CD8-positive, alpha-beta memory T cell (primary cell): ENCODE measurements around the gene NRAP. TPM values are rescaled to one million over a fixed set of nuclear protein-coding genes. Genes with fewer than 3 reads are reported as not detected.

Source experiments
- CTCF ChIA-PET: fragments of 350-600 bp; sonication (Branson Sonifier 250); formaldehyde crosslinking; loops from one replicate; lab custom pipeline; 2021; ENCODE audit warnings: antibody characterized with exemption; lab: Charles Lee
- POLR2A ChIA-PET: fragments of 350-600 bp; sonication (Branson Sonifier 250); formaldehyde crosslinking; loops from one replicate; lab custom pipeline; 2021; ENCODE audit warnings: antibody characterized with exemption; lab: Charles Lee
- DNase-seq, 5 donors: peaks; one replicate each; pipeline versions ENCODE4 v3.0.0 to v3.0.0-alpha.2; 2020 to 2022; ENCODE audit warnings: mixed read lengths in 1 of 5
- H3K27ac ChIP-seq: one replicate; pipeline ENCODE4 v1.7.0; 2013; ENCODE audit warnings: low read depth, mild to moderate bottlenecking, low read length, moderate library complexity
- H3K27me3 ChIP-seq: 2 replicates; pipeline ENCODE4 v1.7.0; 2013; ENCODE audit warnings: low read length, mild to moderate bottlenecking; ENCODE audit not compliant: insufficient read depth, poor library complexity, severe bottlenecking
- H3K36me3 ChIP-seq: 2 replicates; pipeline ENCODE4 v1.7.0; 2013; ENCODE audit warnings: mild to moderate bottlenecking, low read length, moderate library complexity; ENCODE audit not compliant: insufficient read depth
- H3K4me1 ChIP-seq: 2 replicates; pipeline ENCODE4 v1.7.0; 2013; ENCODE audit warnings: mild to moderate bottlenecking, low read length, moderate library complexity; ENCODE audit not compliant: insufficient read depth
- H3K4me3 ChIP-seq: 2 replicates; pipeline ENCODE4 v1.7.0; 2013; ENCODE audit warnings: mild to moderate bottlenecking, low read length
- H3K9me3 ChIP-seq: 2 replicates; pipeline ENCODE4 v1.7.0; 2013; ENCODE audit warnings: mild to moderate bottlenecking, low read length
- H3K27ac Mint-ChIP-seq, 8 donors: one replicate each; pipeline ENCODE4 v1.8.0; 2020 to 2021; ENCODE audit warnings: mixed read lengths in 8 of 8, mild to moderate bottlenecking in 6 of 8, inconsistent platforms in 3 of 8, moderate library complexity in 3 of 8
- H3K27me3 Mint-ChIP-seq, 2 donors: one replicate each; pipeline ENCODE4 v1.8.0; 2020 to 2021; ENCODE audit warnings: mixed read lengths in 2 of 2, mild to moderate bottlenecking in 1 of 2, moderate library complexity in 1 of 2
- H3K36me3 Mint-ChIP-seq, 3 donors: one replicate each; pipeline ENCODE4 v1.8.0; 2020 to 2021; ENCODE audit warnings: mixed read lengths in 3 of 3, inconsistent platforms in 1 of 3, mild to moderate bottlenecking in 1 of 3
- H3K4me1 Mint-ChIP-seq, 3 donors: one replicate each; pipeline ENCODE4 v1.8.0; 2020 to 2021; ENCODE audit warnings: mixed read lengths in 3 of 3, inconsistent platforms in 1 of 3, mild to moderate bottlenecking in 1 of 3
- H3K4me3 Mint-ChIP-seq, 7 donors: one replicate each; pipeline ENCODE4 v1.8.0; 2020 to 2021; ENCODE audit warnings: mixed read lengths in 7 of 7, mild to moderate bottlenecking in 6 of 7, moderate library complexity in 4 of 7, inconsistent platforms in 2 of 7
- H3K9me3 Mint-ChIP-seq, 5 donors: one replicate each; pipeline ENCODE4 v1.8.0; 2020 to 2022; ENCODE audit warnings: mixed read lengths in 5 of 5, mild to moderate bottlenecking in 3 of 5, moderate library complexity in 2 of 5, inconsistent platforms in 1 of 5
- polyA plus RNA-seq: library from polyadenylated mRNA; unstranded; fragments of 300-500 nt; fragmentation: Illumina TruSeq; gene quantifications from one replicate; pipeline ENCODE4 v1.2.3, GENCODE V29; 2021
- total RNA-seq, 2 experiments: library from RNA; stranded (reverse); gene quantifications; one replicate each; pipeline ENCODE4 v1.2.3, GENCODE V29; 2021

Gene NRAP
- total and polyA plus RNA-seq, 3 experiments from 2014 or later = not detected

GRCh38 chr10:113643183-113643582 lies 20.7 kb downstream of the NRAP start:
- no peaks in the 10 kb centered on the region for H3K4me1 ChIP-seq
- peaks cover 7% of the 10 kb centered on the region for H3K27me3 ChIP-seq
- no peaks in the 10 kb centered on the region for H3K9me3 ChIP-seq
- Mint-ChIP-seq H3K4me1 (no peaks in the 10 kb centered on the region), H3K9me3 (no peaks in the 10 kb centered on the region), H3K27me3 (peaks cover 9 to 59% of the 10 kb centered on the region in 2 donors), H3K4me3 (no peak overlapping the region), H3K36me3 (no peaks in the 10 kb centered on the region), H3K27ac (no peak overlapping the region)
- H3K27ac ChIP-seq = no peak overlapping the region
- H3K4me3 ChIP-seq = no peak overlapping the region
- no peaks in the 10 kb centered on the region for H3K36me3 ChIP-seq
- POLR2A ChIA-PET = no interaction called here
- CTCF ChIA-PET = no interaction called here
- DNase-seq = no peak

DNA sequence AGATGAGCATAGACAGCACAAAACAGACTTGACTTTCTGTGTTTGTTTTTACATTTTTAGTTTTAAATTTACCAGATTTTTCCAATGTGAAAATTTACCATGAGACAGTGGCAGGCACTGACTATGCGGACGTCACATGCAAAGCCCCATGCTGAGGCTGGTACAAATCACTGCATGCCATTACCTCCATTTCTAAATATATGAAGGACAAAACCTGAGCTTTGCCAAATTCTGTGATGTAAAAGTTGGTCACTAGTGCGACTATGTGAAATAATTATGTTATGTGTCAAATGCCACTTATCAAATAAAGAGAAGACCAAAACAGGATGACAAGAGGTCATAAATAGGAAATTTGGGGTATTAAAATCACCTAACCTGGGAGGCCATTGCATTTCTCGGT lies 22.1 kb downstream of the NRAP start:
- ChIA-PET CTCF (no interaction called here), POLR2A (no interaction called here)
- no peak overlapping the region for H3K27ac ChIP-seq
- Mint-ChIP-seq H3K27me3 (peaks cover 9 to 58% of the 10 kb centered on the region in 2 donors), H3K4me1 (no peaks in the 10 kb centered on the region), H3K4me3 (no peak overlapping the region), H3K36me3 (no peaks in the 10 kb centered on the region), H3K9me3 (no peaks in the 10 kb centered on the region), H3K27ac (no peak overlapping the region)
- H3K9me3 ChIP-seq = no peaks in the 10 kb centered on the region
- H3K4me3 ChIP-seq = no peak overlapping the region
- DNase-seq = no peak
- H3K27me3 ChIP-seq = peaks cover 7% of the 10 kb centered on the region
- no peaks in the 10 kb centered on the region for H3K4me1 ChIP-seq
- H3K36me3 ChIP-seq = no peaks in the 10 kb centered on the region

- Mint-ChIP-seq H3K27me3 (peaks cover 17 to 62% of the 10 kb centered on the region in 2 donors), H3K4me1 (no peaks in the 10 kb centered on the region), H3K9me3 (no peaks in the 10 kb centered on the region), H3K27ac (no peak overlapping the region), H3K36me3 (no peaks in the 10 kb centered on the region), H3K4me3 (no peak overlapping the region)
- ChIA-PET CTCF (no interaction called here), POLR2A (no interaction called here)
- Histone ChIP-seq H3K4me1 (no peaks in the 10 kb centered on the region), H3K4me3 (no peak overlapping the region), H3K9me3 (no peaks in the 10 kb centered on the region), H3K27ac (no peak overlapping the region), H3K36me3 (no peaks in the 10 kb centered on the region), H3K27me3 (peaks cover 10% of the 10 kb centered on the region)
- no peak for DNase-seq
These were observed 23.9 kb downstream of the NRAP start for GRCh38 chr10:113639966-113640365.

DNA sequence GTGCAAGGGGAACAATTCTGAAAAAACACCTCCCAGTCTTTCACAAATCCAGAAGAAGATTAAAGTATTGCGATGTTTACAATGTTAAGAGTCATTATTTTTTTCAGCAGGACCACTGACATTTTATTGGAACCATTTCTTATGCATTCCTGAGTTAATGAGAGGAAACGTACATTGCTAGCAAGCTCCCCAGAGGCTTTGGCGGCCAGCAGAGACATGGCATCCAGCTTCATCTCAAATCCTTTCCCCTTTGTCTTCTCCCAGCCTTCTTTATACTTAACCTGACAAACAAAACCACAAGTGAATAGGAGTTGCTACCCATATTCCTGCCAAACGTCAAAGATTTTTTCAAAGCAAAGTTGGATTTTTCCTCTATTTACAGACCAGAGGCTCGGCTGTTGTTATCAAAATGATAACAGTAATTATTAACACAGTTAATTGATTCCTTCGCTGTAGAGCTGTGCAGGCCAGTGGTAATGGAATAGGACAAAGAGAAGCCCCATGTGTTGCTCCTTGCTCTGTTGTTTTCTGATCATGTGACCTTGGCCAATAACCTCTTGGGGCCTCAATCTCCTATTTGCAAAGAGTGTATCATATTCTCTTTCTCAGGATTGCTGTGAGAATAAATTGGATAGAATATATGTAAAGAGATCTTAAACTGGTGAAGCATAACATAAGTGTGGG lies 32.0 kb downstream of the NRAP start:
- H3K27me3 Mint-ChIP-seq = peaks cover 13 to 29% of the 10 kb centered on the region in 2 donors
- no peak overlapping the region for H3K27ac Mint-ChIP-seq
- no peaks in the 10 kb centered on the region for H3K36me3 Mint-ChIP-seq
- H3K27me3 ChIP-seq = peaks cover 4% of the 10 kb centered on the region
- H3K36me3 ChIP-seq = no peaks in the 10 kb centered on the region
- POLR2A ChIA-PET = no interaction called here
- CTCF ChIA-PET = no interaction called here
- DNase-seq = no peak
- H3K9me3 ChIP-seq = no peaks in the 10 kb centered on the region
- H3K27ac ChIP-seq = no peak overlapping the region
- no peaks in the 10 kb centered on the region for H3K9me3 Mint-ChIP-seq
- no peak overlapping the region for H3K4me3 ChIP-seq
- H3K4me3 Mint-ChIP-seq = no peak overlapping the region
- no peaks in the 10 kb centered on the region for H3K4me1 ChIP-seq
- H3K4me1 Mint-ChIP-seq = no peaks in the 10 kb centered on the region

- H3K4me1 Mint-ChIP-seq = no peaks in the 10 kb centered on the region
- H3K27ac ChIP-seq = no peak overlapping the region
- no peak overlapping the region for H3K27ac Mint-ChIP-seq
- no peaks in the 10 kb centered on the region for H3K36me3 ChIP-seq
- ChIA-PET POLR2A (no interaction called here), CTCF (no interaction called here)
- no peak overlapping the region for H3K4me3 ChIP-seq
- H3K4me3 Mint-ChIP-seq = no peak overlapping the region
- no peaks in the 10 kb centered on the region for H3K4me1 ChIP-seq
- peaks cover 10 to 25% of the 10 kb centered on the region in 2 donors for H3K27me3 Mint-ChIP-seq
- H3K27me3 ChIP-seq = no peaks in the 10 kb centered on the region
- H3K9me3 Mint-ChIP-seq = no peaks in the 10 kb centered on the region
- DNase-seq = no peak
- no peaks in the 10 kb centered on the region for H3K36me3 Mint-ChIP-seq
- H3K9me3 ChIP-seq = no peaks in the 10 kb centered on the region
These were observed 32.8 kb downstream of the NRAP start for GRCh38 chr10:113630929-113631533.

DNA sequence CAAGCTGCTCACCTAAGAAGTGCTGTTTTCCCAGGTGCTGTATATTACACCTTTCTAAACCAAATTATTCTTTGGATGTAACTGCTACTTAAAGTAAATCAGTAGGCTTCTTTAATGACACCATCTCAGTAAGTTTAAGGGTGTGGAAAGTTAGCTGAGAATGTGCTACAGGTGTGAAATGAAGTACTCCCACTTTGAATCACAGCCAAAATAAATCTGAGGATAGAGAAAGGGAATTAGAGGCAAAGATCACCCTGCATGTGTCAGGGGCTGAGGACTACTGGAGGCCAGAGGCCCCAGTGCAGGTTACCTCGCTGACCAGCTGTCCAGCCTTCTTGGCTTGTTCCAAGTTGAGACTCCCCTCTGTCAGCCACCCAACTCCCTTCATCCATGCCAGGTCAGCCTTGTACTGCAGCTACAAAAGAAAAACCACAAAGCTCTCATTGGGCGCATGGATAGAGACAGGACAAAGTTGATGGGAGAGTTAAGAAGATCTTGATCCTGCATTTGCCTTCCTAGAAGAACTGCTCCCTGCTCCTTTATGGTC lies 35.2 kb downstream of the NRAP start:
- Mint-ChIP-seq H3K9me3 (no peaks in the 10 kb centered on the region), H3K27ac (no peak overlapping the region), H3K4me3 (no peak overlapping the region), H3K27me3 (peaks cover 3 to 25% of the 10 kb centered on the region in 2 donors), H3K36me3 (no peaks in the 10 kb centered on the region), H3K4me1 (no peaks in the 10 kb centered on the region)
- H3K9me3 ChIP-seq = no peaks in the 10 kb centered on the region
- no peaks in the 10 kb centered on the region for H3K36me3 ChIP-seq
- ChIA-PET CTCF (no interaction called here), POLR2A (no interaction called here)
- no peak for DNase-seq
- no peaks in the 10 kb centered on the region for H3K4me1 ChIP-seq
- H3K27ac ChIP-seq = no peak overlapping the region
- H3K27me3 ChIP-seq = no peaks in the 10 kb centered on the region
- no peak overlapping the region for H3K4me3 ChIP-seq

DNA sequence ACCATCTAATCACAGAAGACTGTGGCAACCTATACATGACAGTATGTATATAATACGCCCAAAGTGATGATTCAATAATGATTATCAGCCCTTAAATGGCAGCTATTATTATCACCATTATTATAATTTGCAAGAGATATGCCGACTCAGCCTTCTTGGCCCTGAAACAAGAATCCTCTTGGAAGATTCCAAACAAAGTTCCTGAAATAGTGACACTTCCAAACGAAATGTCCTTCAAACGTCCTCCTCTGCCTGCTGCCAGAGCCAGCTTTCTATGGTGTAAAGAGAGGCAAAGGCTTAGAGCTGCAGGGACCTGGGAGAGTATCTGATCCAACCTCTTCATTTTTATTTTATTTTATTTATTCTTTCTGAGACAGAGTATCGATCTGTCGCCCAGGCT lies 36.0 kb downstream of the NRAP start:
- no peaks in the 10 kb centered on the region for H3K36me3 ChIP-seq
- CTCF ChIA-PET = no interaction called here
- POLR2A ChIA-PET = no interaction called here
- no peaks in the 10 kb centered on the region for H3K9me3 ChIP-seq
- Mint-ChIP-seq H3K27me3 (peaks cover 5 to 25% of the 10 kb centered on the region in 2 donors), H3K36me3 (no peaks in the 10 kb centered on the region), H3K9me3 (no peaks in the 10 kb centered on the region), H3K4me1 (no peaks in the 10 kb centered on the region), H3K27ac (no peak overlapping the region), H3K4me3 (no peak overlapping the region)
- DNase-seq = no peak
- no peaks in the 10 kb centered on the region for H3K4me1 ChIP-seq
- H3K27ac ChIP-seq = no peak overlapping the region
- H3K27me3 ChIP-seq = no peaks in the 10 kb centered on the region
- H3K4me3 ChIP-seq = no peak overlapping the region

GRCh38 chr10:113626809-113627355 lies 37.0 kb downstream of the NRAP start:
- H3K27ac Mint-ChIP-seq = no peak overlapping the region
- ChIA-PET CTCF (no interaction called here), POLR2A (no interaction called here)
- no peak overlapping the region for H3K27ac ChIP-seq
- H3K9me3 ChIP-seq = no peaks in the 10 kb centered on the region
- no peaks in the 10 kb centered on the region for H3K27me3 ChIP-seq
- H3K36me3 ChIP-seq = no peaks in the 10 kb centered on the region
- no peaks in the 10 kb centered on the region for H3K36me3 Mint-ChIP-seq
- H3K4me1 Mint-ChIP-seq = no peaks in the 10 kb centered on the region
- H3K4me3 Mint-ChIP-seq = no peak overlapping the region
- no peaks in the 10 kb centered on the region for H3K9me3 Mint-ChIP-seq
- no peak overlapping the region for H3K4me3 ChIP-seq
- peaks cover 5 to 20% of the 10 kb centered on the region in 2 donors for H3K27me3 Mint-ChIP-seq
- no peaks in the 10 kb centered on the region for H3K4me1 ChIP-seq
- no peak for DNase-seq
